CD4-positive, alpha-beta T cell (primary cell): ENCODE measurements around the gene ORM1. TPM values are rescaled to one million over a fixed set of nuclear protein-coding genes. Genes with fewer than 3 reads are reported as not detected.
A peak's percentile ranks its signal among the peaks of the same experiment; 100 is the strongest.

Experiments
- ATAC-seq: fragments of 200-7000 bp; cut with Tn5 transposase; one replicate; pipeline ENCODE4 v1.10.0; 2022; ENCODE audit warnings: mild to moderate bottlenecking; ENCODE audit not compliant: poor library complexity
- CTCF ChIA-PET: fragments of 350-600 bp; sonication (Branson Sonifier 250); formaldehyde crosslinking; loops from one replicate; lab custom pipeline; 2021; ENCODE audit warnings: antibody characterized with exemption, inconsistent platforms; lab: Charles Lee
- POLR2A ChIA-PET: fragments of 350-600 bp; sonication (Branson Sonifier 250); formaldehyde crosslinking; loops from one replicate; lab custom pipeline; 2021; ENCODE audit warnings: antibody characterized with exemption, inconsistent platforms; lab: Charles Lee
- DNase-seq, 14 experiments: peaks; one replicate each; pipeline ENCODE4 v3.0.0-alpha.2; 2013 to 2020; ENCODE audit warnings: mixed read lengths in 2 of 14
- H3K27ac ChIP-seq, 2 donors: one replicate each; pipeline versions ENCODE4 v1.5.1 to v1.7.0; 2013; ENCODE audit warnings: low read length in 2 of 2, low read depth in 1 of 2, mild to moderate bottlenecking in 1 of 2
- H3K27me3 ChIP-seq, 2 experiments: 1 replicate in 1 of 2; 2 replicates in 1 of 2; pipeline versions ENCODE4 v1.6.1 to v1.7.0; 2013; ENCODE audit warnings: low read length in 2 of 2, control low read depth in 1 of 2, mild to moderate bottlenecking in 1 of 2, moderate library complexity in 1 of 2; ENCODE audit not compliant: insufficient read depth in 2 of 2, control insufficient read depth in 1 of 2
- H3K36me3 ChIP-seq: one replicate; pipeline ENCODE4 v1.6.1; 2013; ENCODE audit warnings: low read length, control low read depth; ENCODE audit not compliant: insufficient read depth
- H3K4me1 ChIP-seq: one replicate; pipeline ENCODE4 v1.6.1; 2013; ENCODE audit warnings: low read length, control low read depth; ENCODE audit not compliant: insufficient read depth
- H3K4me3 ChIP-seq: one replicate; pipeline ENCODE4 v1.5.1; 2013; ENCODE audit warnings: mild to moderate bottlenecking, low read length, moderate library complexity
- H3K9me3 ChIP-seq, 2 experiments: 1 replicate in 1 of 2; 2 replicates in 1 of 2; pipeline versions ENCODE4 v1.6.1 to v1.7.0; 2013; ENCODE audit warnings: low read length in 2 of 2, mild to moderate bottlenecking in 2 of 2, control low read depth in 1 of 2, moderate library complexity in 1 of 2; ENCODE audit not compliant: control insufficient read depth in 1 of 2, insufficient read depth in 1 of 2
- H3K27ac Mint-ChIP-seq: one replicate; pipeline ENCODE4 v1.8.0; 2020; ENCODE audit warnings: mixed read lengths
- H3K27me3 Mint-ChIP-seq: one replicate; pipeline ENCODE4 v1.8.0; 2021; ENCODE audit warnings: mixed read lengths
- H3K36me3 Mint-ChIP-seq: one replicate; pipeline ENCODE4 v1.8.0; 2021; ENCODE audit warnings: low read depth, mixed read lengths
- H3K4me1 Mint-ChIP-seq: one replicate; pipeline ENCODE4 v1.8.0; 2021; ENCODE audit warnings: low read depth, mixed read lengths
- H3K4me3 Mint-ChIP-seq: one replicate; pipeline ENCODE4 v1.8.0; 2020; ENCODE audit warnings: mild to moderate bottlenecking, mixed read lengths
- H3K9me3 Mint-ChIP-seq: one replicate; pipeline ENCODE4 v1.8.0; 2020; ENCODE audit warnings: mixed read lengths
- intact Hi-C, 2 experiments: fragments of 100-400 bp; cut with DNase I in 1 of 2; cut with micrococcal nuclease in 1 of 2; formaldehyde crosslinking; loops; one replicate each; pipeline versions ENCODE4 v1.15.1 to v1.9.0; 2023 to 2025; cut with DNase I, micrococcal nuclease
- total RNA-seq, 174 experiments: library from RNA in 2 of 174; stranded (reverse) in 2 of 174; gene quantifications; one replicate each; pipeline ENCODE4 v1.2.3 and lab custom pipeline; 2021 to 2026
- TF ChIP-seq, protein P1 (sequence below): fragments of 200-600 bp; IDR thresholded peaks from one replicate; pipeline ENCODE4 v1.8.0; 2022; ENCODE audit warnings: antibody characterized with exemption, mild to moderate bottlenecking

The ORM1 gene
- total RNA-seq, 2 experiments from 2014 or later, result not detected

DNA sequence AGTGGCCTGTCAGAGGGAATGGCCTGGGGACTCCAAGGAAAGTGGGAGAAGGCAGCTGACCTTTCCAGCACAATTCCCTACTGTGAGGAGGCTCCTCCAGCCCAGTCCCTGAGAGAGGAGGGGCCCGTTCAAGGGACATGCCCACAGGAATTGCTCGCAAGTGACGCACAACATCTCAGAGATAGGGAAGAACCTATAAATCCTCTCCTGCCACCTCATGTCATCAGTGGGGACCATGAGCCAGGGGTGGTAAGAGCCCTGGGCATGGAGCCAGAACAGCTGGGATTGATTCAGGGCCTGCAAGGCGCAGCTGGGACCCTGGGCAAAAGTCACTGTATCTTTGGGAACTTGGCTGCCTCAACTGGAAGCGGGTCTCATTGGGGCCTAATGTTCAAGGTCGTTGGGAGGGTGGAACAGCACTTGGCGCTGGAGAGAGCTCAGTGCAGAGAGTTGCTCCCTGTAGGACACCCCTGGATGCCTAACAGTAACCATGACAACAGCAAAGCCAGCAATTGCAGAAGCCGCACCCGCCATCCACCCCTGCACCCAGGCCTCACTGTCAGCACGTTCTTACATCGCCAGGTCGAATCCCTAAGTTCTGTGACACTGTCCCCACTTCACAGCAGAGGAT is 41.3 kb upstream of the ORM1 start:
- ATAC-seq, result no peak
- TF ChIP-seq, protein P1, sequence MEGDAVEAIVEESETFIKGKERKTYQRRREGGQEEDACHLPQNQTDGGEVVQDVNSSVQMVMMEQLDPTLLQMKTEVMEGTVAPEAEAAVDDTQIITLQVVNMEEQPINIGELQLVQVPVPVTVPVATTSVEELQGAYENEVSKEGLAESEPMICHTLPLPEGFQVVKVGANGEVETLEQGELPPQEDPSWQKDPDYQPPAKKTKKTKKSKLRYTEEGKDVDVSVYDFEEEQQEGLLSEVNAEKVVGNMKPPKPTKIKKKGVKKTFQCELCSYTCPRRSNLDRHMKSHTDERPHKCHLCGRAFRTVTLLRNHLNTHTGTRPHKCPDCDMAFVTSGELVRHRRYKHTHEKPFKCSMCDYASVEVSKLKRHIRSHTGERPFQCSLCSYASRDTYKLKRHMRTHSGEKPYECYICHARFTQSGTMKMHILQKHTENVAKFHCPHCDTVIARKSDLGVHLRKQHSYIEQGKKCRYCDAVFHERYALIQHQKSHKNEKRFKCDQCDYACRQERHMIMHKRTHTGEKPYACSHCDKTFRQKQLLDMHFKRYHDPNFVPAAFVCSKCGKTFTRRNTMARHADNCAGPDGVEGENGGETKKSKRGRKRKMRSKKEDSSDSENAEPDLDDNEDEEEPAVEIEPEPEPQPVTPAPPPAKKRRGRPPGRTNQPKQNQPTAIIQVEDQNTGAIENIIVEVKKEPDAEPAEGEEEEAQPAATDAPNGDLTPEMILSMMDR, result no peak
- no peaks in the 10 kb centered on the region for H3K9me3 ChIP-seq
- ChIA-PET CTCF (interaction anchor here (2.7 kb wide), 1 partner anchor 9 kb away, joined by 6 read pairs; no protein-coding TSS in a partner anchor), POLR2A (no interaction called here)
- Mint-ChIP-seq H3K4me1 (no peaks in the 10 kb centered on the region), H3K27me3 (no peaks in the 10 kb centered on the region), H3K4me3 (no peak overlapping the region), H3K9me3 (no peaks in the 10 kb centered on the region), H3K27ac (no peak overlapping the region), H3K36me3 (no peaks in the 10 kb centered on the region)
- H3K27ac ChIP-seq, result no peak overlapping the region
- DNase-seq, result peak in 1 of 14 experiments; percentile 2
- H3K4me1 ChIP-seq, result no peaks in the 10 kb centered on the region
- H3K27me3 ChIP-seq, result no peaks in the 10 kb centered on the region
- no peaks in the 10 kb centered on the region for H3K36me3 ChIP-seq
- H3K4me3 ChIP-seq, result no peak overlapping the region
- intact Hi-C loops, result no loop called here

- H3K4me1 ChIP-seq, result no peaks in the 10 kb centered on the region
- H3K27me3 ChIP-seq, result no peaks in the 10 kb centered on the region
- Mint-ChIP-seq H3K4me1 (no peaks in the 10 kb centered on the region), H3K4me3 (no peak overlapping the region), H3K27ac (no peak overlapping the region), H3K36me3 (no peaks in the 10 kb centered on the region), H3K27me3 (no peaks in the 10 kb centered on the region), H3K9me3 (no peaks in the 10 kb centered on the region)
- no peaks in the 10 kb centered on the region for H3K36me3 ChIP-seq
- intact Hi-C loops, result no loop called here
- H3K9me3 ChIP-seq, result no peaks in the 10 kb centered on the region
- TF ChIP-seq, protein P1, result no peak
- DNase-seq, result peak in 1 of 14 experiments; percentile 1
- H3K27ac ChIP-seq, result no peak overlapping the region
- no peak for ATAC-seq
- CTCF ChIA-PET, result no interaction called here
- no peak overlapping the region for H3K4me3 ChIP-seq
- POLR2A ChIA-PET, result no interaction called here
Observed at GRCh38 chr9:114282104-114282485, 40.8 kb upstream of the ORM1 start.

GRCh38 chr9:114282507-114282906 is 40.4 kb upstream of the ORM1 start:
- Mint-ChIP-seq H3K4me1 (no peaks in the 10 kb centered on the region), H3K27ac (no peak overlapping the region), H3K36me3 (no peaks in the 10 kb centered on the region), H3K4me3 (no peak overlapping the region), H3K27me3 (no peaks in the 10 kb centered on the region), H3K9me3 (no peaks in the 10 kb centered on the region)
- H3K27me3 ChIP-seq, result no peaks in the 10 kb centered on the region
- DNase-seq (no peak), ATAC-seq (no peak)
- no peaks in the 10 kb centered on the region for H3K9me3 ChIP-seq
- H3K4me1 ChIP-seq, result no peaks in the 10 kb centered on the region
- ChIA-PET POLR2A (no interaction called here), CTCF (no interaction called here)
- H3K36me3 ChIP-seq, result no peaks in the 10 kb centered on the region
- intact Hi-C loops, result no loop called here
- TF ChIP-seq, protein P1, result no peak
- H3K4me3 ChIP-seq, result no peak overlapping the region
- H3K27ac ChIP-seq, result no peak overlapping the region
